Measurements from ENCODE around the gene DOK4. TPM values are rescaled to one million over a fixed set of nuclear protein-coding genes. Genes with fewer than 3 reads are reported as not detected.

The DOK4 gene
- total RNA-seq, 1 donor from 2014 or later: 6.6 TPM

DNA sequence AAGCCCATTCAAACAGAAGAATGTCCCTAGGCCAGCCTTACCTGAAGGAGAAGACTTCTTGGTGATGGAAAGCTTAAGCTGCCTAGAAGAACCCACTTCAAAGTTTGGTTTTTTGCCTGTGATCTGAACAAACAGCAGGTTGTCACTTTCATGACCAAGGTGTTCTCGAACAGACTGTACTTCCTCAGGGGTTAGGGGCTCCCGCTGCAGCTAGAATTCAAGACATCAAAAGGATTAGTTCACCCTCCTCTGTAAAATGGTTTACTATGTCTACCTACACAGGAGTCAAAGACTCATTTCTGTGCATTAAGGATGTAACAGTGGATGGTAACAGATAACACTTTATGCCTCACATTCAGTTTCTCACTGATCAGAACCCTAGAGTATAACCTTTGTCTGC, 52.3 kb downstream of the DOK4 start:
- H3K4me3 Mint-ChIP-seq (ENCODE audit: low read depth): no peak overlapping the region
- intact Hi-C loops (cut with micrococcal nuclease): no loop called here
- DNase-seq (ENCODE audit: low spot score): no peak
- H3K4me1 Mint-ChIP-seq (ENCODE audit: low read depth): peaks cover 2% of the 10 kb centered on the region
- no peaks in the 10 kb centered on the region for H3K9me3 Mint-ChIP-seq
- no peaks in the 10 kb centered on the region for H3K27me3 Mint-ChIP-seq (ENCODE audit: low read depth)
- no peak overlapping the region for H3K27ac Mint-ChIP-seq
- peaks cover 75% of the 10 kb centered on the region for H3K36me3 Mint-ChIP-seq (ENCODE audit: low read depth)

GRCh38 chr16:57432989-57433388, 53.3 kb downstream of the DOK4 start:
- H3K27ac Mint-ChIP-seq: no peak overlapping the region
- intact Hi-C loops (cut with micrococcal nuclease): no loop called here
- H3K4me3 Mint-ChIP-seq (ENCODE audit: low read depth): no peak overlapping the region

DNA sequence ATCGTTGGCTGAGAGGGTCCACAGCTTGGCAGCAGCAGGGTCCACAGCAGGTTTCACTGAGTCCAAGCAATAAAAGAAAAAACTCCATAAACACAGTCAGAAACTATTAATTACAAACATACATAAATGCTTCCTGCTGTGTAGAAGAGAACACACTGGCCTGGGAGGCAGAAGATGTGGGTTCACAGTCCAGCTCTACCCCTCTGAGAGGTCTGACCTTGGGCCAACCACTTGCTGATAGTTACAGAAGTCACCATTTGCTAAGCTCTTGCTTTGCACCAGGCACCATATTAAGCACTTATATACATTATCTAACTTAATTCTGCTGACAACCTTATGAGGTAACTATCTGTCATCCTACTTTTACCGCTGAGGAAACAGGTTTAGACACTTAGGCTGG, 53.8 kb downstream of the DOK4 start:
- Mint-ChIP-seq H3K36me3 (ENCODE audit: low read depth) (peaks cover 75% of the 10 kb centered on the region), H3K4me1 (ENCODE audit: low read depth) (no peaks in the 10 kb centered on the region), H3K27ac (no peak overlapping the region), H3K9me3 (no peaks in the 10 kb centered on the region), H3K4me3 (ENCODE audit: low read depth) (no peak overlapping the region), H3K27me3 (ENCODE audit: low read depth) (no peaks in the 10 kb centered on the region)
- DNase-seq (ENCODE audit: low spot score): no peak
- intact Hi-C loops (cut with micrococcal nuclease): no loop called here

More at GRCh38 chr16:57432989-57433388, 53.3 kb downstream of the DOK4 start:
- peaks cover 74% of the 10 kb centered on the region for H3K36me3 Mint-ChIP-seq (ENCODE audit: low read depth)
- DNase-seq (ENCODE audit: low spot score): no peak
- no peaks in the 10 kb centered on the region for H3K9me3 Mint-ChIP-seq
- no peaks in the 10 kb centered on the region for H3K27me3 Mint-ChIP-seq (ENCODE audit: low read depth)
- no peaks in the 10 kb centered on the region for H3K4me1 Mint-ChIP-seq (ENCODE audit: low read depth)

DNA sequence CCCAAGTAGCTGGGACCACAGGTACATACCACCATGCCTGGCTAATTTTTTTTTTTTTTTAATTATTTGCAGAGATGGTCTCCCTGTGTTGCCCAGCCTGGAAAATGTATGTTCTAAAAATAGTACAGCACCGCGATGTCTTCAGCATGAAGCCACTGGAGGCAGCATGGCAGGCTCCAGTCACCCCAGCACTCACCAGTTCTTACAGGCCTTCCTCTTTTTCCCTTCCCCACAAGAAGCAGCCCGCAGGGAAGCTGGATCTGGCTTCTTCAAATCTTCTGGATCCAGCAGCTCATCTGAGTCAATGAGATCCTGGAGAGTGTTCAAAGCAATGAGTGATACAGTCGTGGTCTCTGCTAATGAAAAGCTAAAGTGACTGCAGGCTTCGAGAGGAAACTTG, 55.3 kb downstream of the DOK4 start:
- peaks cover 77% of the 10 kb centered on the region for H3K36me3 Mint-ChIP-seq (ENCODE audit: low read depth)
- no peak for DNase-seq (ENCODE audit: low spot score)
- H3K27me3 Mint-ChIP-seq (ENCODE audit: low read depth): no peaks in the 10 kb centered on the region
- intact Hi-C loops (cut with micrococcal nuclease): no loop called here
- H3K4me3 Mint-ChIP-seq (ENCODE audit: low read depth): no peak overlapping the region
- no peaks in the 10 kb centered on the region for H3K9me3 Mint-ChIP-seq
- H3K4me1 Mint-ChIP-seq (ENCODE audit: low read depth): no peaks in the 10 kb centered on the region
- H3K27ac Mint-ChIP-seq: no peak overlapping the region

GRCh38 chr16:57427824-57428223, 58.5 kb downstream of the DOK4 start:
- intact Hi-C loops (cut with micrococcal nuclease): no loop called here
- no peaks in the 10 kb centered on the region for H3K27me3 Mint-ChIP-seq (ENCODE audit: low read depth)
- H3K9me3 Mint-ChIP-seq: no peaks in the 10 kb centered on the region
- H3K27ac Mint-ChIP-seq: no peak overlapping the region
- no peak for DNase-seq (ENCODE audit: low spot score)
- H3K4me3 Mint-ChIP-seq (ENCODE audit: low read depth): no peak overlapping the region
- H3K36me3 Mint-ChIP-seq (ENCODE audit: low read depth): peaks cover 49% of the 10 kb centered on the region
- H3K4me1 Mint-ChIP-seq (ENCODE audit: low read depth): no peaks in the 10 kb centered on the region

DNA sequence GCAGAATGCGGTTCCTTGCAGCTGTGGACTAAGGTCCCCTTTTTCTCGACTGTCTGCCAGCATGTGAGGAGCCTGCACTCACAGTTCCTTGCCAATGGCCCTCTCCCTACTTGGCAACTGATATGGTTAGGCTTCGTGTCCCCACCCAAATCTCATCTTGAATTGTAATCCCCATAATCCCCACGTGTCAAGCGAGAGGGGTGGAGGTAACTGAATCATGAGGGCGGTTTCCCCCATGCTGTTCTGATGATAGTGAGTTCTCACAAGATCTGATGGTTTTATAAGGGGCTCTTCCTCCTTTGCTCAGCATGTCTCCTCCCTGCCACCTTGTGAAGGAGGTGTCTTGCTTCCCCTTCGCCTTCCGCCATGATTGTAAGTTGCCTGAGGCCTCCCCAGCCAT, 59.0 kb downstream of the DOK4 start:
- no peak overlapping the region for H3K27ac Mint-ChIP-seq
- DNase-seq (ENCODE audit: low spot score): no peak
- no peaks in the 10 kb centered on the region for H3K9me3 Mint-ChIP-seq
- H3K4me3 Mint-ChIP-seq (ENCODE audit: low read depth): no peak overlapping the region
- intact Hi-C loops (cut with micrococcal nuclease): no loop called here
- no peaks in the 10 kb centered on the region for H3K27me3 Mint-ChIP-seq (ENCODE audit: low read depth)
- peaks cover 1% of the 10 kb centered on the region for H3K4me1 Mint-ChIP-seq (ENCODE audit: low read depth)
- H3K36me3 Mint-ChIP-seq (ENCODE audit: low read depth): peaks cover 44% of the 10 kb centered on the region

GRCh38 chr16:57426356-57426755, 59.9 kb downstream of the DOK4 start:
- Mint-ChIP-seq H3K27me3 (ENCODE audit: low read depth) (no peaks in the 10 kb centered on the region), H3K4me3 (ENCODE audit: low read depth) (no peak overlapping the region), H3K9me3 (no peaks in the 10 kb centered on the region), H3K4me1 (ENCODE audit: low read depth) (peaks cover 4% of the 10 kb centered on the region), H3K36me3 (ENCODE audit: low read depth) (peaks cover 38% of the 10 kb centered on the region), H3K27ac (no peak overlapping the region)
- intact Hi-C loops (cut with micrococcal nuclease): no loop called here
- no peak for DNase-seq (ENCODE audit: low spot score)

- intact Hi-C loops (cut with micrococcal nuclease): no loop called here
- DNase-seq (ENCODE audit: low spot score): no peak
- Mint-ChIP-seq H3K4me1 (ENCODE audit: low read depth) (peaks cover 4% of the 10 kb centered on the region), H3K9me3 (no peaks in the 10 kb centered on the region), H3K27me3 (ENCODE audit: low read depth) (no peaks in the 10 kb centered on the region), H3K27ac (no peak overlapping the region), H3K36me3 (ENCODE audit: low read depth) (peaks cover 22% of the 10 kb centered on the region), H3K4me3 (ENCODE audit: low read depth) (no peak overlapping the region)
These were observed 61.7 kb downstream of the DOK4 start for GRCh38 chr16:57424583-57424982.

DNA sequence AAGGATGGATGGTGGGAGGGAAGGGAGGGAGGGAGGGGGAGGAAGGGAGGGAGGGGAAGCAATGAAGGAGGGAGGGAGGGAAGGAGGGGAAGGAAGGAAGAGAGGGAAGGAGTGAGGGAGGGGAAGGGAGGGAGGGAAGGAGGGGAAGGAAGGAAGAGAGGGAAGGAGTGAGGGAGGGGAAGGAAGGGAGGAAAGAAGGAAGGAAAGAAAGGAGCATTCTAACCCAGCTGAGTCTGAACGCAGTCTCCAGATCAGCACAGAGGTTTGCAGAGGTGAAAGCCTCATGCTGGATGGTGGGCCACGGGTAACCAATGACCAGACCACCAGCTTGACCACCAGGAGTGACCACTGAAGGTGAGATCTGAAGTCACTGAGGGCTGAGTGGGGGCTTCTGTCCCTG, 63.1 kb downstream of the DOK4 start:
- peaks cover 11% of the 10 kb centered on the region for H3K36me3 Mint-ChIP-seq (ENCODE audit: low read depth)
- H3K4me1 Mint-ChIP-seq (ENCODE audit: low read depth): peaks cover 9% of the 10 kb centered on the region
- no peak overlapping the region for H3K27ac Mint-ChIP-seq
- DNase-seq (ENCODE audit: low spot score): no peak
- no peaks in the 10 kb centered on the region for H3K9me3 Mint-ChIP-seq
- H3K27me3 Mint-ChIP-seq (ENCODE audit: low read depth): no peaks in the 10 kb centered on the region
- intact Hi-C loops (cut with micrococcal nuclease): no loop called here
- no peak overlapping the region for H3K4me3 Mint-ChIP-seq (ENCODE audit: low read depth)

DNA sequence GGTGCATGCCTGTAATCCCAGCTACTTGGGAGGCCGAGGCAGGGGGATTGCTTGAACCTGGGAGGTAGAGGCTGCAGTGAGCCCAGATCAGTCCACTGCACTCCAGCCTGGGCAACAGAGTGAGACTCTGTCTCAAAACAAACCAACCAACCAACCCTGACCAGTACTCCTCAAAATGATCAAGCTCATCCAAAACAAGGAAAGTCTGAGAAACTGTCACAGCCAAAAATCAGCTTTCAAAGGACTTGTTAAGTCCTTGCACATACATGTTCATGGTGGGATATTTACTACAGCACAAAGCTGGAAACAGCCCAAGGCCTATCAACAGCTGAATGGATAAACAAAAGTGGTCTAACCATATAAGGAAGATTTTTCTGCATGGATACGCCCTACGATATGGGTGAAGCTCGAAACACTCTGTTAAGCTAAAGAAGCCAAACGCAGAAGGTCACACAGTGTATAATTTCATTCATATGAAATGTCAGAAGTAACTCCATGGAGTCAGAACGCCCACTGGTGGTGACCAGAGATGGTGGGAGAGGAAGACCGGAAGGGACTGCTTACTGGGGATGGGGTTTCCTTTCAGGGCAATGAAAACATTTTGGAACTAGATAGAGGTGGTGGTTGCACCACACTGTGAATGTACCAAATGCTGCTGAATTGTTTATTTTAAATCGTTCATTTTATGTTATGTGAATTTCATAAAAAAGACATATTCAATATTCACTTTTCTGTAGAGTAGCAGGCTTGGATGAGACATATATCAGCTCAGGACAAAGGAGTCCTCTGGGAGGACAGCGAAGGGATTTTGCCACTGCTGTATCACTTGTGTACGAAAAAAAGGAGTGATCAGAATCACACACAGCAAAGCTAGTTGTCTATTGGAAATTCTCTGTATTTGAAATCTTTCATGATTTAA, 64.0 kb downstream of the DOK4 start:
- Mint-ChIP-seq H3K36me3 (ENCODE audit: low read depth) (peaks cover 4% of the 10 kb centered on the region), H3K9me3 (no peaks in the 10 kb centered on the region), H3K27me3 (ENCODE audit: low read depth) (no peaks in the 10 kb centered on the region), H3K4me3 (ENCODE audit: low read depth) (no peak overlapping the region), H3K4me1 (ENCODE audit: low read depth) (peaks cover 14% of the 10 kb centered on the region), H3K27ac (no peak overlapping the region)
- no peak for DNase-seq (ENCODE audit: low spot score)
- intact Hi-C loops (cut with micrococcal nuclease): no loop called here

Other genes with a start within 250 kb of the DOK4 start
- gene ARL2BP, start 241.2 kb downstream of the DOK4 start, total RNA-seq: 28.1 and 31.2 TPM in 2 replicates
- 0.30 and 0.34 TPM in 2 replicates for gene PLLP, start 201.8 kb downstream of the DOK4 start, total RNA-seq
- gene CCL22, start 127.7 kb downstream of the DOK4 start, total RNA-seq: 32.5 and 34.3 TPM in 2 replicates
- gene CX3CL1, start 114.0 kb downstream of the DOK4 start, total RNA-seq: not detected in 2 replicates
- gene CCL17, start 81.7 kb downstream of the DOK4 start, total RNA-seq: 0.37 and 1.3 TPM in 2 replicates
- gene CIAPIN1, start 39.1 kb downstream of the DOK4 start, total RNA-seq: 66.8 and 73.1 TPM in 2 replicates
- gene COQ9, start 39.0 kb downstream of the DOK4 start, total RNA-seq: 47.4 and 48.3 TPM in 2 replicates
- gene POLR2C, start 23.8 kb downstream of the DOK4 start, total RNA-seq: 73.6 and 75.6 TPM in 2 replicates
- 6.3 and 6.8 TPM in 2 replicates for gene CCDC102A, start 50.1 kb upstream of the DOK4 start, total RNA-seq
- gene ADGRG5, start 56.1 kb upstream of the DOK4 start, total RNA-seq: 2.1 and 2.8 TPM in 2 replicates
- 1.8 and 1.9 TPM in 2 replicates for gene ADGRG1, start 142.1 kb upstream of the DOK4 start, total RNA-seq
- not detected in 2 replicates for gene ADGRG3, start 181.8 kb upstream of the DOK4 start, total RNA-seq
- not detected in 2 replicates for gene DRC7, start 208.3 kb upstream of the DOK4 start, total RNA-seq
- gene KATNB1, start 249.3 kb upstream of the DOK4 start, total RNA-seq: 34.1 and 35.4 TPM in 2 replicates